ENCODE measurements around the gene C9orf72. TPM values are rescaled to one million over a fixed set of nuclear protein-coding genes. Genes with fewer than 3 reads are reported as not detected.

The C9orf72 gene
- total RNA-seq, 1 experiment from 2014 or later: 2.0 TPM

- H3K9me3 ChIP-seq: no peaks in the 10 kb centered on the region
- no peak for DNase-seq
- no peaks in the 10 kb centered on the region for H3K36me3 ChIP-seq
- H3K4me3 ChIP-seq: no peak overlapping the region
- no peaks in the 10 kb centered on the region for H3K27me3 ChIP-seq
These were observed 18.6 kb downstream of the C9orf72 start for GRCh38 chr9:27554712-27555111.

- no peak overlapping the region for H3K4me3 ChIP-seq
- H3K9me3 ChIP-seq: no peaks in the 10 kb centered on the region
- DNase-seq: no peak
- no peaks in the 10 kb centered on the region for H3K36me3 ChIP-seq
- H3K27me3 ChIP-seq: no peaks in the 10 kb centered on the region
These were observed 24.0 kb downstream of the C9orf72 start for GRCh38 chr9:27549196-27549755.

- Histone ChIP-seq H3K36me3 (no peaks in the 10 kb centered on the region), H3K27me3 (no peaks in the 10 kb centered on the region), H3K9me3 (no peaks in the 10 kb centered on the region), H3K4me3 (no peak overlapping the region)
- no peak for DNase-seq
These were observed 25.1 kb downstream of the C9orf72 start for GRCh38 chr9:27548055-27548741.

GRCh38 chr9:27545471-27545870 lies 27.8 kb downstream of the C9orf72 start:
- no peak overlapping the region for H3K4me3 ChIP-seq
- no peaks in the 10 kb centered on the region for H3K27me3 ChIP-seq
- no peaks in the 10 kb centered on the region for H3K9me3 ChIP-seq
- DNase-seq: no peak
- H3K36me3 ChIP-seq: no peaks in the 10 kb centered on the region

GRCh38 chr9:27542508-27542907 lies 30.8 kb downstream of the C9orf72 start:
- Histone ChIP-seq H3K36me3 (no peaks in the 10 kb centered on the region), H3K4me3 (no peak overlapping the region), H3K9me3 (no peaks in the 10 kb centered on the region), H3K27me3 (no peaks in the 10 kb centered on the region)
- no peak for DNase-seq

- DNase-seq: no peak
- H3K9me3 ChIP-seq: no peaks in the 10 kb centered on the region
- no peaks in the 10 kb centered on the region for H3K27me3 ChIP-seq
- no peaks in the 10 kb centered on the region for H3K36me3 ChIP-seq
- H3K4me3 ChIP-seq: no peak overlapping the region
These were observed 31.5 kb downstream of the C9orf72 start for GRCh38 chr9:27541740-27542139.

- Histone ChIP-seq H3K27me3 (no peaks in the 10 kb centered on the region), H3K4me3 (no peak overlapping the region), H3K9me3 (no peaks in the 10 kb centered on the region), H3K36me3 (no peaks in the 10 kb centered on the region)
- DNase-seq: no peak
These were observed 32.8 kb downstream of the C9orf72 start for GRCh38 chr9:27540502-27540901.

- Histone ChIP-seq H3K36me3 (no peaks in the 10 kb centered on the region), H3K4me3 (no peak overlapping the region), H3K27me3 (no peaks in the 10 kb centered on the region), H3K9me3 (no peaks in the 10 kb centered on the region)
- DNase-seq: peak; percentile 63
These were observed 33.5 kb downstream of the C9orf72 start for GRCh38 chr9:27539479-27540441.

DNA sequence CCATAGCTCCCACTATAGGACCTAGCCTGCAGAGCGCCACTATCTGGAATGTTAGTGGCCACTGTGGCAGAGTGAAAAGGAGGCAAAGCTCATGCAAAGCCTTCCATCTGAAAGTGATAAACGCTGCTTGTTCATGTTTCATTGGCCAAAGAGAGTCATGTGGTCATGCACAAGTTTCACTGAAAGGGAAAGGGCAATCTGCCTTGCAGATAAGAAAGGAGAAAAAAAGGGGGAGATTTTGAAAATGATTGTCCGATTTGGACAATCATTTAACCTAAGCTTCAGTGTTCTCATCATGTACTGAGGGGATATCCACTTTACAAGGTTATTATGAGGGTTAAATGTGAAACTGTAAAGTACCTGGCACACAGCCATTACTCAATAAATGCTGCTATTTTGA lies 34.6 kb downstream of the C9orf72 start:
- Histone ChIP-seq H3K27me3 (no peaks in the 10 kb centered on the region), H3K36me3 (no peaks in the 10 kb centered on the region), H3K9me3 (no peaks in the 10 kb centered on the region), H3K4me3 (no peak overlapping the region)
- no peak for DNase-seq

DNA sequence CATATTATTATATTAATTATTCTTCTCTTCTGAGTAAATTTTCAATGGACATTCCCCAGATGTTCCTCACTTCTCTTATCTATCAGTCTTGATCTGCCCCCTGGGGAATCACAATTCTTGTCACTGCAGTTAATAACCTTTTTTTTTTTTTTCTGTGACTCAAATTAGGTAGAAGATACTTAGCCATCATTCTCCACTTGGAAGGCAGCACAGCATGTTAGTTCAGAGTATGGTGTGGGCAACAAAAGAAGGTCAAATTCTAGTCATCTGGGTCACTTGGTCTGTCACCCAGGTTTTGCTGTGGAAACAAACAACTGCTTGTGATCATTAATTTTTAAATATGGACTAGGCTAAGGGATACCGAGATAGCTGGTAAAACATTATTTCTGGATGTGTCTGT lies 35.5 kb downstream of the C9orf72 start:
- H3K27me3 ChIP-seq: no peaks in the 10 kb centered on the region
- no peaks in the 10 kb centered on the region for H3K36me3 ChIP-seq
- DNase-seq: no peak
- H3K9me3 ChIP-seq: no peaks in the 10 kb centered on the region
- H3K4me3 ChIP-seq: no peak overlapping the region

DNA sequence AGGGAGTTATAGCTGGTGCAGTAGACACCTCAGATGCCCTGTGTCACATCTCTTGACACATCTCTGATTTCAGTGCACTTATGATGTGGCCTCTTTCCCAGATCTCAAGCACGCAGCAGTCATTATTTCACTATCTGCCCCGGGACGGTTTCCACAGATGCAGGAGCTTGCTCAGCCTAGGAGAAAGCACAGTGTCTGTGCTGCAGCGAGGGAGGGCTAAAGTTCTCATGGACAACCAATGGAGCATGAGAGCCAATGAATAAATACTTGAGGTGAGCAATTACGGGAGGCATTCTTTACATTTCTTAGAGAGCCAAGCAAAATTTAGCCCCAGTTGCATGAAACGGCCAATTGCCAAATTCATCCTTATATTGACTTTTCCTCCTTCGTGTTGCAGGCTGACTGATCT lies 36.2 kb downstream of the C9orf72 start:
- no peak for DNase-seq
- Histone ChIP-seq H3K27me3 (no peaks in the 10 kb centered on the region), H3K4me3 (no peak overlapping the region), H3K9me3 (no peaks in the 10 kb centered on the region), H3K36me3 (no peaks in the 10 kb centered on the region)

- no peak overlapping the region for H3K4me3 ChIP-seq
- no peaks in the 10 kb centered on the region for H3K27me3 ChIP-seq
- no peaks in the 10 kb centered on the region for H3K9me3 ChIP-seq
- H3K36me3 ChIP-seq: no peaks in the 10 kb centered on the region
- DNase-seq: no peak
These were observed 37.1 kb downstream of the C9orf72 start for GRCh38 chr9:27536168-27536567.

GRCh38 chr9:27535701-27536118 lies 37.6 kb downstream of the C9orf72 start:
- H3K9me3 ChIP-seq: no peaks in the 10 kb centered on the region
- no peaks in the 10 kb centered on the region for H3K36me3 ChIP-seq
- DNase-seq: no peak
- H3K27me3 ChIP-seq: no peaks in the 10 kb centered on the region
- no peak overlapping the region for H3K4me3 ChIP-seq

GRCh38 chr9:27534658-27535209 lies 38.5 kb downstream of the C9orf72 start:
- H3K4me3 ChIP-seq: no peak overlapping the region
- no peak for DNase-seq

GRCh38 chr9:27534131-27534530 lies 39.1 kb downstream of the C9orf72 start:
- no peak for DNase-seq
- Histone ChIP-seq H3K9me3 (no peaks in the 10 kb centered on the region), H3K36me3 (no peaks in the 10 kb centered on the region), H3K27me3 (no peaks in the 10 kb centered on the region), H3K4me3 (no peak overlapping the region)

More at GRCh38 chr9:27534658-27535209, 38.5 kb downstream of the C9orf72 start:
- Histone ChIP-seq H3K9me3 (no peaks in the 10 kb centered on the region), H3K36me3 (no peaks in the 10 kb centered on the region), H3K27me3 (no peaks in the 10 kb centered on the region)

DNA sequence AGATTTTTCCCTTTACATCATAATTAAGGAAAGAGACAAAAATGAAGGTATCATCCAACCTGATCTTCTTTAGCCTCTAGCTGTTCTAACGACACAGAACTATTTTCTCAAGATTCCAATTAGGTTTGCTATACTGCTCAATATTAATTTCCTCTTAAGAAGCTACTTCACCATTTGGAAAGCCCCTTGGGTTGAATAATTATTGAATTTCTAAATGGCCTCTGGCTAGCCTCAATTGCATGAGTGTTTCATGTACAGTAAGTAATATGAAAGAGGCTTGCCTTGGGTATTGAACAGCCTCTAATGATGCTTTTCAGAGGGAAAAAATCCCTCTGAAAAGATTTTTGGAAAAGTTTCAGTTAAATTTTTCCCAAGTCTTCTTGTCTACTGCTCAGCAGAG lies 40.0 kb downstream of the C9orf72 start:
- H3K36me3 ChIP-seq: no peaks in the 10 kb centered on the region
- no peaks in the 10 kb centered on the region; the same call in 1 of the 2 replicates for H3K27me3 ChIP-seq
- no peak for DNase-seq
- no peak overlapping the region for H3K4me3 ChIP-seq
- H3K9me3 ChIP-seq: no peaks in the 10 kb centered on the region

DNA sequence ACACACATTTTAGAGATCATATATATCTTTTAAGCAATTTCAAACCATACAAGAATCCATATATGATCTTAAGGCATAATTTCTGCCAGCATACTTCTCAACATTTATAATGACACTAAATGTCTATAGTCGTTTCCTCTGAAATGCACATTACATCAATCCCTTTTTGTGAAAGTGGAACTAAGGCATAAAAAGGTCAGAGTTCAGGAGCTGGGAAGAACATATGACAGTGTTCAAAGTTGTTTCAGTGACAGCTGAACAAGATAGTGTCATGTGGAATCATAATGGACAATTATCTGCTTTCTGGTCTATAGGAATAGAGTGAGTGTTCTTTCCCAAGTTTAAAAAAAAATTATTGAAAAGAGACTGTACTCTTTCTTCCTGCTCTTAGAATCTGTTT lies 41.2 kb downstream of the C9orf72 start:
- no peak overlapping the region for H3K4me3 ChIP-seq
- no peak for DNase-seq
- no peaks in the 10 kb centered on the region for H3K9me3 ChIP-seq
- no peaks in the 10 kb centered on the region for H3K36me3 ChIP-seq
- H3K27me3 ChIP-seq: no peaks in the 10 kb centered on the region; the same call in 1 of the 2 replicates

Data from MG63 (cell line).